Measurements from ENCODE around the gene TNRC18. TPM values are rescaled to one million over a fixed set of nuclear protein-coding genes. Genes with fewer than 3 reads are reported as not detected.
"Not testable (repeated sequence)": the region's sequence is repeated elsewhere in the genome, so short reads cannot be mapped to it uniquely, and the experiment has no call there.

The TNRC18 gene
- total and polyA plus RNA-seq, 7 donors = 5.9 to 27.9 (median 18.5) TPM

GRCh38 chr7:5265320-5266190, 158.1 kb downstream of the TNRC18 start:
- DNase-seq = no peak
- no peaks in the 10 kb centered on the region for H3K9me3 ChIP-seq
- WGBS, 3 donors = 29 to 45% (median 33%) methylated on average over 19 of the region's 19 CpGs
- H3K27ac ChIP-seq = no peak overlapping the region
- no peaks in the 10 kb centered on the region for H3K27me3 ChIP-seq (ENCODE audit: insufficient read depth in 3 of 3, low read length in 2 of 3)
- H3K36me3 ChIP-seq (ENCODE audit: insufficient read depth in 1 of 2, low read depth in 1 of 2) = no peaks in the 10 kb centered on the region
- no peak for ATAC-seq
- TF ChIP-seq CTCF (IDR thresholded peaks at IDR 0.05) = no peak
- no peaks in the 10 kb centered on the region for H3K4me1 ChIP-seq
- H3K4me3 ChIP-seq = no peak overlapping the region
- intact Hi-C loops (cut with DNase I) = no loop called here

- H3K27ac ChIP-seq; H3K9me3 ChIP-seq; H3K4me1 ChIP-seq; H3K4me3 ChIP-seq; H3K36me3 ChIP-seq (ENCODE audit: insufficient read depth in 1 of 2, low read depth in 1 of 2); DNase-seq; ATAC-seq; intact Hi-C loops (cut with DNase I); H3K27me3 ChIP-seq (ENCODE audit: insufficient read depth in 3 of 3, low read length in 2 of 3): not testable (repeated sequence)
- WGBS, 3 donors = 60 to 75% (median 68%) methylated on average over 7 to 10 of the region's 10 CpGs
Measured at GRCh38 chr7:5263066-5263465, 160.6 kb downstream of the TNRC18 start.

GRCh38 chr7:5260530-5261068, 163.0 kb downstream of the TNRC18 start:
- H3K27me3 ChIP-seq (ENCODE audit: insufficient read depth in 3 of 3, low read length in 2 of 3); H3K27ac ChIP-seq; H3K4me1 ChIP-seq; H3K4me3 ChIP-seq; H3K9me3 ChIP-seq; DNase-seq; intact Hi-C loops (cut with DNase I); ATAC-seq; H3K36me3 ChIP-seq (ENCODE audit: insufficient read depth in 1 of 2, low read depth in 1 of 2): not testable (repeated sequence)
- WGBS, 3 donors = 86 to 88% (median 88%) methylated on average over 14 to 15 of the region's 15 CpGs

Other genes starting within 250 kb of the TNRC18 start
- gene WIPI2, start 233.6 kb downstream of the TNRC18 start, total RNA-seq = 10 to 100 TPM; 28.6 to 39.5 (median 36.1) TPM
- 10 to 100 TPM; 23.5 to 30.5 (median 25.7) TPM for gene WIPI2, start 233.6 kb downstream of the TNRC18 start, polyA plus RNA-seq
- 1 to 10 TPM in 3 of 4 donors, under 1 TPM in 1; 0.77 to 3.4 (median 2.3) TPM for gene SLC29A4, start 140.9 kb downstream of the TNRC18 start, total RNA-seq
- 1 to 10 TPM; 1.5 to 3.7 (median 2.6) TPM for gene SLC29A4, start 140.9 kb downstream of the TNRC18 start, polyA plus RNA-seq
- gene FBXL18, start 90.0 kb upstream of the TNRC18 start, total RNA-seq = 1 to 10 TPM; 4.0 to 9.8 (median 7.8) TPM
- gene FBXL18, start 90.0 kb upstream of the TNRC18 start, polyA plus RNA-seq = 10 to 100 TPM in 1 of 3 donors, 1 to 10 TPM in 2; 1.7 to 10.6 (median 2.1) TPM
- gene ACTB, start 106.8 kb upstream of the TNRC18 start, total RNA-seq = 100 to 1,000 TPM; 351 to 761 (median 602) TPM
- 1,000 to 10,000 TPM in 1 of 3 donors, 100 to 1,000 TPM in 2; 223 to 1,482 (median 332) TPM for gene ACTB, start 106.8 kb upstream of the TNRC18 start, polyA plus RNA-seq
- gene FSCN1, start 169.0 kb upstream of the TNRC18 start, total RNA-seq = 10 to 100 TPM in 1 of 4 donors, 1 to 10 TPM in 3; 4.8 to 15.8 (median 8.1) TPM
- gene FSCN1, start 169.0 kb upstream of the TNRC18 start, polyA plus RNA-seq = 1 to 10 TPM; 2.2 to 8.3 (median 2.8) TPM

Measured in psoas muscle (tissue), 8 donors.